NCI-H748 (cell line): ENCODE measurements around the gene OBP2A.

Source experiments
- DNase-seq: peaks from one replicate; lab custom pipeline; 2025; ENCODE audit not compliant: unreplicated experiment; lab: John Stamatoyannopoulos, UW

The OBP2A gene

GRCh38 chr9:135575995-135576631, 30.2 kb downstream of the OBP2A start:
- no peak for DNase-seq

- DNase-seq, result no peak
These were observed 31.3 kb downstream of the OBP2A start for GRCh38 chr9:135577256-135577655.

GRCh38 chr9:135579356-135579755, 33.4 kb downstream of the OBP2A start:
- DNase-seq, result no peak

- DNase-seq, result no peak
These were observed 34.1 kb downstream of the OBP2A start for GRCh38 chr9:135579889-135580660.

GRCh38 chr9:135580664-135581380, 34.9 kb downstream of the OBP2A start:
- no peak for DNase-seq

- no peak for DNase-seq
These were observed 35.9 kb downstream of the OBP2A start for GRCh38 chr9:135581636-135582426.

GRCh38 chr9:135582541-135582940, 36.6 kb downstream of the OBP2A start:
- DNase-seq, result no peak

GRCh38 chr9:135582966-135583687, 37.2 kb downstream of the OBP2A start:
- DNase-seq, result no peak

GRCh38 chr9:135583688-135584011, 37.7 kb downstream of the OBP2A start:
- DNase-seq, result no peak

- no peak for DNase-seq
These were observed 38.4 kb downstream of the OBP2A start for GRCh38 chr9:135584371-135584770.

- no peak for DNase-seq
These were observed 39.0 kb downstream of the OBP2A start for GRCh38 chr9:135584934-135585333.

GRCh38 chr9:135586601-135587109, 40.7 kb downstream of the OBP2A start:
- DNase-seq, result no peak

GRCh38 chr9:135587658-135588057, 41.7 kb downstream of the OBP2A start:
- DNase-seq, result no peak

GRCh38 chr9:135588371-135588770, 42.4 kb downstream of the OBP2A start:
- no peak for DNase-seq

- no peak for DNase-seq
These were observed 43.1 kb downstream of the OBP2A start for GRCh38 chr9:135588886-135589595.

- no peak for DNase-seq
These were observed 43.9 kb downstream of the OBP2A start for GRCh38 chr9:135589596-135590485.

GRCh38 chr9:135590486-135591079, 44.7 kb downstream of the OBP2A start:
- DNase-seq, result no peak

GRCh38 chr9:135591506-135592330, 45.8 kb downstream of the OBP2A start:
- DNase-seq, result no peak
